SU-DHL-6 (cell line): Measurements from ENCODE around the gene UHRF2.

Experiments
- H2AFZ ChIP-seq: fragments of 200-600 bp; sonication (generic); 2 replicates; pipeline ENCODE4 v1.6.1; 2014; ENCODE audit warnings: low read depth, mild to moderate bottlenecking, moderate library complexity, mixed read lengths, antibody characterized with exemption, low read length; ENCODE audit not compliant: severe bottlenecking
- H3F3A ChIP-seq: fragments of 200-600 bp; shearing (Covaris generic); 2 replicates; pipeline ENCODE4 v1.6.0; 2016; ENCODE audit warnings: antibody characterized with exemption, mild to moderate bottlenecking; ENCODE audit not compliant: insufficient read depth
- H3K27ac ChIP-seq: fragments of 200-600 bp; sonication (generic); 2 replicates; pipeline ENCODE4 v1.5.1; 2016; ENCODE audit warnings: low read depth, mild to moderate bottlenecking, low read length, moderate library complexity, mixed read lengths
- H3K27me3 ChIP-seq: fragments of 200-600 bp; sonication (generic), shearing (Covaris generic); 2 replicates; pipeline ENCODE4 v1.6.0; 2014; ENCODE audit warnings: mild to moderate bottlenecking, low read length
- H3K36me3 ChIP-seq: fragments of 200-600 bp; sonication (generic); 2 replicates; pipeline ENCODE4 v1.6.1; 2014; ENCODE audit warnings: mild to moderate bottlenecking, low read length, mixed read lengths
- H3K4me2 ChIP-seq: fragments of 300-600, 200-600 bp; shearing (Covaris generic), sonication (generic); 2 replicates; pipeline ENCODE4 v1.6.0; 2014; ENCODE audit warnings: low read length, low read depth, mild to moderate bottlenecking; ENCODE audit not compliant: poor library complexity, severe bottlenecking
- H3K4me3 ChIP-seq: fragments of 200-600 bp; sonication (generic); 2 replicates; pipeline ENCODE4 v1.5.1; 2014; ENCODE audit warnings: antibody characterized with exemption, low read length, mild to moderate bottlenecking, mixed read lengths; ENCODE audit not compliant: insufficient read depth, poor library complexity, severe bottlenecking
- H3K79me2 ChIP-seq: fragments of 200-600 bp; sonication (generic); 2 replicates; pipeline ENCODE4 v1.6.1; 2014; ENCODE audit warnings: mild to moderate bottlenecking, low read length, moderate library complexity; ENCODE audit not compliant: insufficient read depth
- H3K9ac ChIP-seq: fragments of 200-600 bp; sonication (generic); 2 replicates; pipeline ENCODE4 v1.7.0; 2014; ENCODE audit warnings: mild to moderate bottlenecking, low read length
- H3K9me2 ChIP-seq: fragments of 200-600 bp; sonication (generic); replicated peaks from 2 replicates; pipeline ENCODE4 v1.6.1; 2014; ENCODE audit warnings: low read length; ENCODE audit not compliant: insufficient read depth
- H3K9me3 ChIP-seq: fragments of 200-600 bp; sonication (generic); 2 replicates; pipeline ENCODE4 v1.6.1; 2014; ENCODE audit warnings: low read length, mixed read lengths; ENCODE audit not compliant: insufficient read depth
- H4K20me1 ChIP-seq: fragments of 200-600 bp; sonication (generic); 2 replicates; pipeline ENCODE4 v1.6.1; 2014; ENCODE audit warnings: low read depth, mild to moderate bottlenecking, antibody characterized with exemption, low read length, moderate library complexity, mixed read lengths
- EZH2phosphoT487 ChIP-seq: fragments of 200-600 bp; sonication (generic), shearing (Covaris generic); conservative IDR thresholded peaks from 2 replicates; pipeline ENCODE4 v1.6.1; 2018; ENCODE audit warnings: mild to moderate bottlenecking, antibody characterized with exemption, low read length, moderate library complexity, mixed read lengths
- TF ChIP-seq, protein P1 (sequence below): fragments of 200-600 bp; sonication (generic); IDR thresholded peaks from one replicate; pipeline ENCODE4 v1.5.1; 2017; ENCODE audit warnings: antibody characterized with exemption, mild to moderate bottlenecking, low read length, moderate library complexity; ENCODE audit not compliant: insufficient read depth, poor library complexity, severe bottlenecking

UHRF2 gene

DNA sequence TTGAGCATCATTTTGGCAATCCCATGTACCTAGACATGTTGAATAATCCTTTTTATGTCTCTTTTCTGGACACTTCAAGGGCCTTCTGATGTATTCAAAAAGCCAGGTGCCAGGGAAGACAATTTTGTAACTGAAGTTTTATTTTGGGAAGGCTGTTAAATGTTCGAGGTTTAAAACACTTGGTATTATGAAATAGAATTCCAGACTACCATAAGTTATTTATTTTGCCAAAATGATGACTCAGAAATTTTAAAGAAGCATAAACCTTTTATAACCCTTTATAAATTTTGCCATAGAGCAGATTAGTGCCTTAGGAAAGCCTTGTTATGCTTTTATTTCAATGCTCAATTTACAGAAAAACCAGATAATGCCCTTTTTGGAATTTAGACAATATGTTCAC, 30.3 kb upstream of the UHRF2 start:
- Histone ChIP-seq H3K36me3 (no peaks in the 10 kb centered on the region), H3K9me3 (no peaks in the 10 kb centered on the region), H3F3A (no peaks in the 10 kb centered on the region), H3K4me3 (no peak overlapping the region), H3K9ac (no peak overlapping the region), H2AFZ (no peak overlapping the region), H4K20me1 (no peaks in the 10 kb centered on the region), H3K27me3 (no peaks in the 10 kb centered on the region), H3K4me2 (no peak overlapping the region), H3K27ac (no peak overlapping the region), H3K79me2 (no peaks in the 10 kb centered on the region), H3K9me2 (no peaks in the 10 kb centered on the region)
- TF ChIP-seq, protein P1, sequence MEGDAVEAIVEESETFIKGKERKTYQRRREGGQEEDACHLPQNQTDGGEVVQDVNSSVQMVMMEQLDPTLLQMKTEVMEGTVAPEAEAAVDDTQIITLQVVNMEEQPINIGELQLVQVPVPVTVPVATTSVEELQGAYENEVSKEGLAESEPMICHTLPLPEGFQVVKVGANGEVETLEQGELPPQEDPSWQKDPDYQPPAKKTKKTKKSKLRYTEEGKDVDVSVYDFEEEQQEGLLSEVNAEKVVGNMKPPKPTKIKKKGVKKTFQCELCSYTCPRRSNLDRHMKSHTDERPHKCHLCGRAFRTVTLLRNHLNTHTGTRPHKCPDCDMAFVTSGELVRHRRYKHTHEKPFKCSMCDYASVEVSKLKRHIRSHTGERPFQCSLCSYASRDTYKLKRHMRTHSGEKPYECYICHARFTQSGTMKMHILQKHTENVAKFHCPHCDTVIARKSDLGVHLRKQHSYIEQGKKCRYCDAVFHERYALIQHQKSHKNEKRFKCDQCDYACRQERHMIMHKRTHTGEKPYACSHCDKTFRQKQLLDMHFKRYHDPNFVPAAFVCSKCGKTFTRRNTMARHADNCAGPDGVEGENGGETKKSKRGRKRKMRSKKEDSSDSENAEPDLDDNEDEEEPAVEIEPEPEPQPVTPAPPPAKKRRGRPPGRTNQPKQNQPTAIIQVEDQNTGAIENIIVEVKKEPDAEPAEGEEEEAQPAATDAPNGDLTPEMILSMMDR: no peak
- no peak for TF ChIP-seq EZH2phosphoT487

DNA sequence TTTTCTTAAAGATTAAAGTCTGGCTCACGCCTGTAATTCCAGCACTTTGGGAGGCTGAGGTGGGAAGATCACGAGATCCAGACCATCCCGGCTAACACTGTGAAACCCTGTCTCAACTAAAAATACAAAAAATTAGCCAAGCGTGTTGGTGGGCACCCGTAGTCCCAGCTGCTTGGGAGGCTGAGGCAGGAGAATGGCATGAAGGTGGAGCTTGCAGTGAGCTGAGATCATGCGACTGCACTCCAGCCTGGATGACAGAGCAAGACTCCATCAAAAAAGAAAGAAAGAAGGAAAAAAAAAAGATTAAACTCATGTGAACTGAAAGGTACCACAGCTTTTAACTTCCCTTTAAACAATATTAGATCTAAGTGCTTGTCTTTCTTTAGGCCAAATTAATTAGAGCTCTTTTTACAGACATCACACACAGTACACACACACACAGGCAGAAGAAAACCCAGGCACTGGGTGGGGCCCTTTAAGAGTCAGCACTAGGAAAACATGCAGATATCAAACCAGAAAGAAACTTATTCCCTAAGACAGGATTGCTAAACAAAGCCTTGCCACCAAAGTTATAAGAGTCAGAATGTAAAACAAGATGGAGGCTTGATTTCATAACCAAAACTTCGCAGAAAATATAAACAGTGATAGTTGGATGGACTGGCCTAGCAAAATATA, 29.3 kb upstream of the UHRF2 start:
- Histone ChIP-seq H4K20me1 (no peaks in the 10 kb centered on the region), H3K27ac (no peak overlapping the region), H3K36me3 (no peaks in the 10 kb centered on the region), H3K79me2 (no peaks in the 10 kb centered on the region), H3K9me2 (no peaks in the 10 kb centered on the region), H3F3A (no peaks in the 10 kb centered on the region), H3K4me2 (no peak overlapping the region), H3K9ac (no peak overlapping the region), H3K4me3 (no peak overlapping the region), H3K9me3 (no peaks in the 10 kb centered on the region), H2AFZ (no peak overlapping the region), H3K27me3 (no peaks in the 10 kb centered on the region)
- no peak for TF ChIP-seq EZH2phosphoT487
- TF ChIP-seq, protein P1: no peak

DNA sequence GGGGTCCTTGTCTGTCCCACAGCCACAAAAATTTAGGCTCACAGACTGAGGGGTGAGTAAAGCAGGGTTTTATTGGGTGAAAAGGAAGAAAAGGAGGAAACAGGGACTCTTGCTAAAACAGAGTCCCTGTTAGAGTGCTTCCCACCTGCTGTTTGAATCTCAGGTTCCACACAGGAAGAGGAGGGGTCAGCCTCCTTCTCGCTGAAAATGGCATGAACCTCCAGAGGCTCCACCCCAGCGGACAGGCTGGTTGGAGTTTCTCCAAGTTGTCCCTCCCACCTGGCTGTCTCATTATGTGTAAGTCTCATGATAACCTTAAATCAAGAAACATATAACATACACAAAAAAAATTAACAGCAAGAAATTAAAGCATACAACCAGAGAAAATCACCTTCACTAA, 28.3 kb upstream of the UHRF2 start:
- Histone ChIP-seq H3K27ac (peak overlapping the region; percentile 38; the same call in 1 of the 2 replicates), H3K4me3 (no peak overlapping the region), H3K4me2 (peak overlapping the region; percentile 2), H3K9me2 (no peaks in the 10 kb centered on the region), H4K20me1 (no peaks in the 10 kb centered on the region), H3K9ac (no peak overlapping the region), H3K36me3 (no peaks in the 10 kb centered on the region), H3K79me2 (no peaks in the 10 kb centered on the region), H3K27me3 (no peaks in the 10 kb centered on the region), H3K9me3 (no peaks in the 10 kb centered on the region), H2AFZ (peak overlapping the region; percentile 28), H3F3A (no peaks in the 10 kb centered on the region)
- TF ChIP-seq, protein P1: no peak
- TF ChIP-seq EZH2phosphoT487: no peak
